ENCODE measurements around the gene SOX30.

GRCh38 chr5:157581901-157582300 is 70.3 kb downstream of the SOX30 start:
- TF ChIP-seq CTCF (IDR thresholded peaks at IDR 0.05) (no peak), POLR2A (IDR thresholded peaks at IDR 0.05) (no peak)

Measured in adrenal gland (tissue), 5 donors.